K562 (cell line): ENCODE measurements around the gene ARL6IP6. TPM values are rescaled to one million over a fixed set of nuclear protein-coding genes. Genes with fewer than 3 reads are reported as not detected.

Experiments used
- ARID2 ChIP-seq: fragments of 450-650 bp; IDR thresholded peaks from 2 replicates; pipeline ENCODE4 v1.6.1; 2017; ENCODE audit warnings: antibody characterized with exemption, mild to moderate bottlenecking
- CHAMP1 ChIP-seq: fragments of 450-650 bp; IDR thresholded peaks from 2 replicates; pipeline ENCODE4 v1.6.1; 2016; ENCODE audit warnings: mild to moderate bottlenecking
- DLX4 ChIP-seq: fragments of 250-450 bp; sonication (Bioruptor Pico); IDR thresholded peaks from 2 replicates; pipeline ENCODE4 v1.6.1; 2021; ENCODE audit warnings: mild to moderate bottlenecking
- E2F4 ChIP-seq: sonication (generic); formaldehyde crosslinking; IDR thresholded peaks from 2 replicates; pipeline ENCODE4 v1.8.0; 2022; ENCODE audit warnings: mild to moderate bottlenecking, low read depth, missing genetic modification reagents
- EP400 ChIP-seq: fragments of 450-650 bp; IDR thresholded peaks from 2 replicates; pipeline ENCODE4 v1.6.1; 2017; ENCODE audit warnings: antibody characterized with exemption, mild to moderate bottlenecking, moderate library complexity
- NR2C2 ChIP-seq, 2 experiments: fragments of 200-800 bp in 1 of 2; sonication (Bioruptor generic) in 1 of 2; sonication (generic) in 1 of 2; formaldehyde crosslinking in 1 of 2; IDR thresholded peaks; 2 replicates each; pipeline versions ENCODE4 v1.6.1 to v1.8.0; 2016 to 2022; ENCODE audit warnings: mild to moderate bottlenecking in 1 of 2, missing compliant biosample characterization in 1 of 2, missing genetic modification characterization in 1 of 2, missing genetic modification reagents in 1 of 2
- RAD21 ChIP-seq, 2 experiments: fragments of 250-450 bp in 1 of 2; fragments of 450-650 bp in 1 of 2; sonication (Bioruptor Pico) in 1 of 2; formaldehyde crosslinking in 1 of 2; IDR thresholded peaks in 1 of 2; conservative IDR thresholded peaks in 1 of 2; 2 replicates each; pipeline versions ENCODE4 v1.4.0 to v1.8.0; 2020 to 2022; ENCODE audit warnings: mild to moderate bottlenecking in 2 of 2, moderate library complexity in 1 of 2
- SAFB ChIP-seq: fragments of 200-400 bp; formaldehyde crosslinking; IDR thresholded peaks from 2 replicates; pipeline ENCODE4 v1.6.1; 2017; ENCODE audit warnings: low read depth, low read length, borderline replicate concordance
- WHSC1 ChIP-seq: IDR thresholded peaks from one replicate; pipeline ENCODE4 v1.6.1; 2012; ENCODE audit warnings: low read length, control low read depth, inconsistent platforms
- ZBTB33 ChIP-seq: sonication (generic); formaldehyde crosslinking; IDR thresholded peaks from 2 replicates; pipeline ENCODE4 v1.8.1; 2023; ENCODE audit warnings: mild to moderate bottlenecking, missing genetic modification reagents
- ZBTB43 ChIP-seq: sonication (generic); formaldehyde crosslinking; IDR thresholded peaks from 2 replicates; pipeline ENCODE4 v1.8.0; 2023; ENCODE audit warnings: mild to moderate bottlenecking, missing genetic modification reagents
- ZMIZ1 ChIP-seq, 2 experiments: fragments of 150-350 bp in 1 of 2; IDR thresholded peaks; 2 replicates each; pipeline ENCODE4 v1.6.1; 2012 to 2016; ENCODE audit warnings: low read depth in 2 of 2, low read length in 2 of 2, mild to moderate bottlenecking in 1 of 2, moderate library complexity in 1 of 2
- ZNF124 ChIP-seq: sonication (generic); formaldehyde crosslinking; IDR thresholded peaks from 2 replicates; pipeline ENCODE4 v1.8.1; 2022; ENCODE audit warnings: missing genetic modification reagents
- ZNF232 ChIP-seq: sonication (generic); formaldehyde crosslinking; IDR thresholded peaks from 2 replicates; pipeline ENCODE4 v1.8.0; 2022; ENCODE audit warnings: mild to moderate bottlenecking, missing genetic modification reagents
- ZNF41 ChIP-seq: fragments of 250-450 bp; sonication (Bioruptor Pico); conservative IDR thresholded peaks from 2 replicates; pipeline ENCODE4 v1.4.0; 2020; ENCODE audit warnings: mild to moderate bottlenecking
- ZNF584 ChIP-seq: fragments of 200-800 bp; sonication (Bioruptor generic); IDR thresholded peaks from 2 replicates; pipeline ENCODE4 v1.6.1; 2016; ENCODE audit warnings: low read depth, mild to moderate bottlenecking, missing genetic modification characterization, missing compliant biosample characterization
- polyA plus RNA-seq, 8 experiments: library from polyadenylated mRNA; depleted of rRNA in 4 of 8; stranded (reverse) in 5 of 8; unstranded in 3 of 8; fragments of >200 nt; fragmentation: Nextera tagmentation in 2 of 8; fragmentation: Illumina TruSeq in 1 of 8; extraction: Ambion mirVana in 2 of 8; extraction: Trizol in 1 of 8; gene quantifications; 2 replicates each; pipeline versions ENCODE4 v1.2.1 to v1.2.3, GENCODE V29; 2011 to 2014; ENCODE audit warnings: inconsistent platforms in 1 of 8, missing spikeins in 1 of 8
- total RNA-seq, 7 experiments: library from RNA; depleted of rRNA in 6 of 7; stranded (reverse); fragments of >200 nt in 6 of 7; fragmentation: Illumina TruSeq in 2 of 7; extraction: Trizol in 2 of 7; gene quantifications; 2 replicates each; pipeline versions ENCODE4 v1.2.1 to v1.2.3, GENCODE V29; 2011 to 2021; ENCODE audit warnings: low replicate concordance in 1 of 7

ARL6IP6 gene
- total and polyA plus RNA-seq, 9 of the 15 experiments (the other 6 are each of a cell fraction or from before 2014, with no cell fraction given) = 19.2 to 98.5 (median 36.2) TPM

- TF ChIP-seq ZMIZ1 (IDR thresholded peaks at IDR 0.05; ENCODE audit: low read depth in 2 of 2, low read length in 2 of 2) (no peak), WHSC1 (no peak), EP400 (no peak), SAFB (no peak), ZNF124 (CRISPR knock-in tag) (no peak), ZNF41 (no peak), E2F4 (CRISPR knock-in tag) (no peak), ARID2 (no peak), ZBTB43 (CRISPR knock-in tag) (peak; percentile 37; the same call in 1 of the 2 replicates), ZNF232 (no peak), ZBTB33 (CRISPR knock-in tag) (no peak), DLX4 (CRISPR knock-in tag) (no peak), RAD21 (CRISPR knock-in tag; conservative IDR thresholded peaks at IDR 0.05 in 1 of 2, IDR thresholded peaks at IDR 0.05 in 1 of 2) (0 out of 4 replicates have a peak, but pooled peaks of 1 of the 2 experiments have one; percentile 8), ZNF584 (CRISPR knock-in tag) (no peak), CHAMP1 (no peak), NR2C2 (CRISPR knock-in tag; IDR thresholded peaks at IDR 0.05) (no peak), NR2C2 (tag; IDR thresholded peaks at IDR 0.05) (no peak)
Measured at GRCh38 chr2:152716805-152717227, 1.6 kb upstream of the ARL6IP6 start (continued).
